GM21381 (cell line): ENCODE data around the gene SLC46A1.
"Not testable (repeated sequence)": the region's sequence is repeated elsewhere in the genome, so short reads cannot be mapped to it uniquely, and the experiment has no call there.

Source experiments
- ATAC-seq: cut with Tn5 transposase; IDR thresholded peaks from one replicate; pipeline ENCODE4 v1.9.1; 2021; ENCODE audit warnings: mild to moderate bottlenecking, moderate library complexity; ENCODE audit not compliant: unreplicated experiment

Gene SLC46A1

GRCh38 chr17:28405632-28406472 is at the start of gene SLC46A1:
Gene SLC46A1 (minus strand): TSS chr17:28406212. CDS start chr17:28406114, 98 bp downstream.
- peak; percentile 62 for ATAC-seq

GRCh38 chr17:28449859-28450258 is 43.8 kb upstream of the SLC46A1 start:
- ATAC-seq: no peak

- no peak for ATAC-seq
Measured at GRCh38 chr17:28447396-28447760, 41.4 kb upstream of the SLC46A1 start.

GRCh38 chr17:28446716-28447395 is 40.8 kb upstream of the SLC46A1 start:
- no peak for ATAC-seq

GRCh38 chr17:28443901-28444638 is 38.1 kb upstream of the SLC46A1 start:
- no peak for ATAC-seq

GRCh38 chr17:28434326-28434725 is 28.3 kb upstream of the SLC46A1 start:
- ATAC-seq: not testable (repeated sequence)

- ATAC-seq: no peak
Measured at GRCh38 chr17:28433721-28434120, 27.7 kb upstream of the SLC46A1 start.

- ATAC-seq: not testable (repeated sequence)
Measured at GRCh38 chr17:28427982-28428381, 22.0 kb upstream of the SLC46A1 start.

- ATAC-seq: no peak
Measured at GRCh38 chr17:28427371-28427770, 21.4 kb upstream of the SLC46A1 start.

GRCh38 chr17:28426081-28426519 is 20.1 kb upstream of the SLC46A1 start:
- no peak for ATAC-seq

GRCh38 chr17:28425206-28425605 is 19.2 kb upstream of the SLC46A1 start:
- ATAC-seq: no peak

GRCh38 chr17:28421787-28422305 is 15.8 kb upstream of the SLC46A1 start:
- ATAC-seq: no peak

GRCh38 chr17:28416703-28417311 is 10.8 kb upstream of the SLC46A1 start:
- ATAC-seq: no peak

GRCh38 chr17:28415886-28416285 is 9.9 kb upstream of the SLC46A1 start:
- no peak for ATAC-seq

GRCh38 chr17:28413804-28414203 is 7.8 kb upstream of the SLC46A1 start:
- ATAC-seq: no peak

GRCh38 chr17:28412099-28412498 is 6.1 kb upstream of the SLC46A1 start:
- no peak for ATAC-seq

GRCh38 chr17:28407974-28408306 is 1.9 kb upstream of the SLC46A1 start:
- ATAC-seq: no peak

- ATAC-seq: no peak
Measured at GRCh38 chr17:28407130-28407973, 1.3 kb upstream of the SLC46A1 start.

GRCh38 chr17:28406473-28406814 is 432 bp upstream of the SLC46A1 start:
- ATAC-seq: no peak
